AG09309 (cell line): ENCODE data around the gene KCNAB2.

Source experiments
- DNase-seq: peaks from one replicate; pipeline ENCODE4 v3.0.0-alpha.2; 2010; ENCODE audit warnings: low read depth
- H3K4me3 ChIP-seq: 2 replicates; pipeline ENCODE4 v1.5.1; 2011; ENCODE audit warnings: mild to moderate bottlenecking, low read depth, low read length, moderate library complexity; ENCODE audit not compliant: control insufficient read depth
- TF ChIP-seq, protein P1 (sequence below): IDR thresholded peaks from 2 replicates; pipeline ENCODE4 v1.5.1; 2011; ENCODE audit warnings: mild to moderate bottlenecking, low read depth, low read length, inconsistent platforms; ENCODE audit not compliant: insufficient read depth, control insufficient read depth; ENCODE audit errors: missing control alignments

Gene KCNAB2

DNA sequence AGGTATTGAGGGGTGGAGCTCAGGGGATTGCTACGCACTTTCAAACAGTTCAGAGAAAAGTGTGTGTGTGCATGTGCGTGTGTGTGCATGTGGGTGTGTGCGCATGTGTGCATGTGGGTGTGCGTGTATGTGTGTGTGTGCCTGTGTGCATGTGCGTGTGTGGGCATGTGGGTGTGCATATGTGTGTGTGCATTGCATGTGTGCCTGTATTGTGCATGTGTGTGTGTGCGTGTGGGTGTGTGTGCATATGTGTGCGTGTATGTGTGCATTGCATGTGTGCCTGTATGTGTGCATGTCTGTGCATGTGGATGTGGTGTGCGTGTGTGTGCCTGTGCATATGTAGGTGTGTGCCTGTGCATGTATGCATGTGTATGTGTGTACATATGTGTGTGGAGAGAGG, 12.6 kb upstream of the KCNAB2 start:
- TF ChIP-seq, protein P1, sequence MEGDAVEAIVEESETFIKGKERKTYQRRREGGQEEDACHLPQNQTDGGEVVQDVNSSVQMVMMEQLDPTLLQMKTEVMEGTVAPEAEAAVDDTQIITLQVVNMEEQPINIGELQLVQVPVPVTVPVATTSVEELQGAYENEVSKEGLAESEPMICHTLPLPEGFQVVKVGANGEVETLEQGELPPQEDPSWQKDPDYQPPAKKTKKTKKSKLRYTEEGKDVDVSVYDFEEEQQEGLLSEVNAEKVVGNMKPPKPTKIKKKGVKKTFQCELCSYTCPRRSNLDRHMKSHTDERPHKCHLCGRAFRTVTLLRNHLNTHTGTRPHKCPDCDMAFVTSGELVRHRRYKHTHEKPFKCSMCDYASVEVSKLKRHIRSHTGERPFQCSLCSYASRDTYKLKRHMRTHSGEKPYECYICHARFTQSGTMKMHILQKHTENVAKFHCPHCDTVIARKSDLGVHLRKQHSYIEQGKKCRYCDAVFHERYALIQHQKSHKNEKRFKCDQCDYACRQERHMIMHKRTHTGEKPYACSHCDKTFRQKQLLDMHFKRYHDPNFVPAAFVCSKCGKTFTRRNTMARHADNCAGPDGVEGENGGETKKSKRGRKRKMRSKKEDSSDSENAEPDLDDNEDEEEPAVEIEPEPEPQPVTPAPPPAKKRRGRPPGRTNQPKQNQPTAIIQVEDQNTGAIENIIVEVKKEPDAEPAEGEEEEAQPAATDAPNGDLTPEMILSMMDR: no peak
- no peak for DNase-seq
- H3K4me3 ChIP-seq: no peak overlapping the region

DNA sequence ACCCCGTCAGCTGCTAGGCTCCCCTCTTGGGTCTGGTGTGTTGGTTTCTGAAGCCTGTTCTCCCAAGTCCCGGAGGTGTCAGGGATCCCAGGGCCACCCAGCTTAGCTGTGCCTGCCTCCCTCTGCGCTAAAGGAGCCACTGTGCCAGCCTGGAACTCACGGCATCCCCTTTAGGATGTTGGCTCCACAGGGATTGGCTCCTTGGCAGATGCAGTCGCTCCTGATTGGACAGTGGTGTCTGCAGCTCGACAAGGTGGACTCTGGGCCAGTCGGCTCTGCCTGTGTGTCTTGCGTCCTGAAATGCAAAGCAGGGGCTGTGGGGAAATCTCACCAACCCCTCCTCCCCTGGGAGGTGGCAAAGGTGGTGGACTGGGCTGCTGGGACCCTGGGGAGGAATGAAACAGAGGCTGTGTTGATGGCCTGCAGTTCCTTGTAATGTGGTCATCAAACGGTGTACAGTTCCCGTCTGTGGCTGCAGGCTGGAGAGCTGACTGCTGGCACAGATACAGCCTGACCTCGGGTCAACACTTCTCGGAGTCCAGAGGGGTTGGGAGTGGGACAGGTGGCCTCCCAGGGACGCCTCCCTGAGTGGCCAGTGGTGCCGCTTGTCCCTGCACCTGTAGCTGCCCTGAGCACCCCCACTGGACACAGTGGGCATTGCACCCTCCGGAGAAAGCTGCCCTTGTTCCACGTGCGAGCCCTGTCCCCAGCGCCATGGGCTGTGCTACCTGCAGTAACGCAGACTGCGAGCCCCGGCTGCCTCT, 11.5 kb upstream of the KCNAB2 start:
- H3K4me3 ChIP-seq: no peak overlapping the region
- DNase-seq: no peak
- TF ChIP-seq, protein P1: peak; percentile 70

DNA sequence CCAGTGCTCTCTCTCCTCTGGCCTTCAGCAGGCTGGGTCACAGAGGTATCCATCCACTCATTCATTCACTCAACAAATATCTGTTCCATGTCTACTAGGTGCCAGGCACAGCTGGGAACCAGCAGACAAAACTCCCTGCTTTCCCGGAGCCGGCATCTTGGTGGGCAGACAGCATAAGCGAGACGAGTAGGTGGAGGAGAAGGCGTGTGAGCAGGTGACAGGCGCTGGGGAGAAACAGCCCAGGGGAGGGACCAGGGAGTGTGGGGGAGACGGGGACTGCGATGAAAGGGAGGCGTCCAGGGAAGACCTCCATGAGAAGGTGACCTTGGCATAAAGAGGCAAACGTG, 11.0 kb upstream of the KCNAB2 start:
- no peak for DNase-seq
- no peak overlapping the region for H3K4me3 ChIP-seq
- TF ChIP-seq, protein P1: no peak

DNA sequence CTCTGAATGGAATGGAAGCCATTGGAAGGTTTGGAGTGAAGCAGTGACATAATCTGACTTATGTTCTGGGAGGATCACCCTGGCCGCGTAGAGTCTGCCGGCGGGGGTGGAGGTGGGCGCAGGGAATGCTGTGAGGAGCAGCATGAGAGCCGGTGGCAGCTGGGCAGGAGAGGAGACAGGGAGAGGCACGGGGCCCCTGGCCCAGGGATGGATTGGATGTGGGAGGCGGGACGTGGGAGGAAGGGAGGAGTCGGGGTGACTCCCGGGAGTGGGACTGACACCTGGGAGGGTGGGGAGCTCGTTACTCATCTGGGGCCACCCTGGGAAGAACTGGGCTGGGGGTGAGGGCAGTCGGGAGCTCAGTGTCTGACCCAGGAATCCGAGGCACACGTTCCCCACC, 10.4 kb upstream of the KCNAB2 start:
- TF ChIP-seq, protein P1: no peak
- no peak for DNase-seq
- no peak overlapping the region for H3K4me3 ChIP-seq

DNA sequence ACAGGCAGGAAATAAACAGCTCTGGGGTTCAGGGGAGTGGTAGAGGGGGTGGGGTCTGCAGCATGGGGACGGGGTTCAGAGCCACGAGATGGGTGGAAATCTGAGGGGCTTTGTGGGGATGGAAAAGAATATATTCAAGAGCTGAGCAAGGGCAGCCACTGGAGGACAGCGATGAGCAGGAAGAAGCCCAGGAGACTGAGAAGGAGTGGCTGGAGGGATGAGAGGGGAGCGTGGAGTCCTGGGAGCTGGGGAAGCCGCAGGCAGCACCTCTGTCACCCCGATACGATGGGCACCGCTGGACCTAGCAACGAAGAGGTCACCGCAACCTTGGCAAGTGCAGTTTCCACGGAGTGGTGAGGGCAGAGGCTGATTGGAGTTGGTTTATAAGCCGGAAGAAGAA, 10.0 kb upstream of the KCNAB2 start:
- TF ChIP-seq, protein P1: peak; percentile 6
- no peak for DNase-seq

DNA sequence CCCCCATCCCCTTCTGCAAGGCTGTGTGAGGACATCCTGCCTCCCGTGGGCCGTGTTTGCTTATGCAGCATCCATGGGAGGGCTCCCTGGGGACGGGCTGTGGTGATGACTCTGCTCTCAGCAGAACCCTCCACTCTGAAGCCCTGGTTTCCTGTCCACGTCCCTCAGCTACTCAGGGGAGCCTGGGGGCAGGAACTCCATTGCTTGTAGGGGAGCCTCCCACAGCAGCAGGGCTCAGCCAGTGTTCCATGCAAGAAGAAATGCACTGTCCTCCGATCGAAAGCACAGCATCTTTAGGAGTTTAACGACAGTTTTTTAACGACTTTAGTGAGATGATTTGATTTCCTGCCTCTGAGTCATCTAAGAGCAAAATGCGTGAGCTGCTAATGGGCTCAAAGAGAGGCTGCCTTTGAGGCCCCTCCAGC, 8.3 kb upstream of the KCNAB2 start:
- DNase-seq: peak; percentile 49
- TF ChIP-seq, protein P1: no peak
- no peak overlapping the region for H3K4me3 ChIP-seq

More for the DNA sequence above, 10.0 kb upstream of the KCNAB2 start:
- H3K4me3 ChIP-seq: no peak overlapping the region
